ENCODE measurements around the gene EML4.
"Not testable (repeated sequence)": the region's sequence is repeated elsewhere in the genome, so short reads cannot be mapped to it uniquely, and the experiment has no call there.

The EML4 gene

DNA sequence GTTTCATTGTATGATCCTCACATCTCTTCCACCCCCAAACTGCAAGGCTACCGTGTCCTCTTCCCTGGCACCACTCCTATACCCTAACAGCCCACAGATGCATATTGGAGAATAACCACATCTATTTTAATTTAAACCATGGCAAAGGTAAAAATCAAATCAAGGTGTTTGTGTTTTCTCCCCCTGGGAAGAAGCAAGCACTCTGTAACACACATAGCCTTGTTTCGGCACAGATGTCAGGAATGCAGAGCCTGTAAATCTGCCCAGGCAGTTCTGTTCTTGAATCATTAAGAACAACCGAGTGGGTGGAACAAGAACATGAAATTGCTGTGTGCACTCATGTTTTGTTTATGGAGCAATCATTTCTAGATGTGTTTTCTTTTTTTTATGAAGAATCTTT is 198.7 kb downstream of the EML4 start:
- Mint-ChIP-seq H3K4me1 (ENCODE audit: low read depth) (no peaks in the 10 kb centered on the region), H3K9me3 (no peaks in the 10 kb centered on the region), H3K27ac (no peak overlapping the region), H3K4me3 (no peak overlapping the region), H3K27me3 (no peaks in the 10 kb centered on the region), H3K36me3 (ENCODE audit: low read depth) (no peaks in the 10 kb centered on the region)

DNA sequence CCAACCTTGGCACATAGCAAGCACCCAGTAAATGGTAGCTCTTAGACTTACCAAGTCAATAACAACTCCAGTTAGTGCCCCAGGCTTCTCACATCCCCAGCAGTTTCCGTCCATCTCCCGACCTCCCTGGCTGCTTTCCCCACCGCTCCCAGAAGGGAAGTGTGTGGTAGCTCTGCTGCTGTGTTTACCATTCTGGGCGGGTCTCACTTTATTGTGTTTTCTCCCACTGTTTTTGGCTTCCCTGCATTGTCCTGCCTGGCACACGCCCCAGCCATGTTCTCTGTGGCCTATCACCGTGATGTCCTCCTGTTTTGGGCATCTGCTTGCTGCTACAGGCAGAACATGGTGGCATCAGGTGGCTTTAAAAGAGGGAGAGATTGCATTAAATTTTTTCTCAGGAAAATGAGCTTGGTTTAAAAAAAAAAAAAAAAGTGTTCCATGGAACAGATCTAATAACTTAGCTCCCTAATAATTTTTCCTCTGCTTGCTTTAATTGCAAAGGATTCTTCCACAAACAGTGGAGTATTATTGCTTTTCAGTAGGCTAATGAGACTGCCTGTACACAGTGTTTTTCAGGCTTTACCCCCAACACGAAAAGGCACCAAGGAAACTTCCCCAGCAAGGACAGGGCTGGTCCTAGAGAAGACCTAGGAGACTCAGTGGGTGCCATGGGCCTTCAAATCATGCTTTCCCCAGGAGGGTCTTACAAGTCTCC is 199.8 kb downstream of the EML4 start:
- no peak overlapping the region for H3K27ac Mint-ChIP-seq
- no peaks in the 10 kb centered on the region for H3K27me3 Mint-ChIP-seq
- no peaks in the 10 kb centered on the region for H3K36me3 Mint-ChIP-seq (ENCODE audit: low read depth)
- H3K9me3 Mint-ChIP-seq, result no peaks in the 10 kb centered on the region
- no peak overlapping the region for H3K4me3 Mint-ChIP-seq
- H3K4me1 Mint-ChIP-seq (ENCODE audit: low read depth), result no peaks in the 10 kb centered on the region

DNA sequence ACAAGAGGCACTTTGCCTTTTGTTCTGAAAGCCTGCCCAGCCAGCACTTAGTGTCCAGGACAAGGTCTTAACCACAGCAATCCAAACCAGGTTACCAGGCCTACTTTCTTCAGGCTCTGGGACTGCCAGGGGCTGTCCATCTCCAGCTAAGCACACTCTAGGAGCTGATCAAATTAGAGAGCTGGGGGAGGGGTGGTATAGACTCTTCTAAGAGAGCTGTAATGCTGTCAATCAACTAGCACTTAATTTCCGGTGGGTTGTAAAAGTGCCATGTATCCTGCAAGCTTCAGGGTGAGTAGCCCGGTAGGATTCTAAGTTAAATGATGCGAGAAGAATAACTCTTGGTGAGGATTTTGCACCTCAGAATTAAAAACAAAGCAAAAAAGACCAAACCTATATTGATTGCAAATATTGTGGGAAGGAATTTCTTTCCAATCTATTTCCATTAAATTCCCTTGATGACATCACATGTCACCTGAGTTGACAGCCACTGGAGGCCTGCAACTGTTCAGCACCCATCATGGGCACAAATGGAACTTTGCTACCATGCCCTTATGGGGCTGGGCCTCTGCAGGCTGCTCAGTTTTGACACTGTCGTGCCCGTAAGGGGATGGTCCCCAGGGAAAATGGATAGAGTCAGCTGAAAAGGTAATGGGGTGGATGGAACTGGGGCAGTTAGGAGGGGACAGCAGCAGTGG is 200.5 kb downstream of the EML4 start:
- no peaks in the 10 kb centered on the region for H3K27me3 Mint-ChIP-seq
- H3K36me3 Mint-ChIP-seq (ENCODE audit: low read depth), result no peaks in the 10 kb centered on the region
- no peak overlapping the region for H3K4me3 Mint-ChIP-seq
- H3K27ac Mint-ChIP-seq, result no peak overlapping the region
- no peaks in the 10 kb centered on the region for H3K4me1 Mint-ChIP-seq (ENCODE audit: low read depth)
- no peaks in the 10 kb centered on the region for H3K9me3 Mint-ChIP-seq

DNA sequence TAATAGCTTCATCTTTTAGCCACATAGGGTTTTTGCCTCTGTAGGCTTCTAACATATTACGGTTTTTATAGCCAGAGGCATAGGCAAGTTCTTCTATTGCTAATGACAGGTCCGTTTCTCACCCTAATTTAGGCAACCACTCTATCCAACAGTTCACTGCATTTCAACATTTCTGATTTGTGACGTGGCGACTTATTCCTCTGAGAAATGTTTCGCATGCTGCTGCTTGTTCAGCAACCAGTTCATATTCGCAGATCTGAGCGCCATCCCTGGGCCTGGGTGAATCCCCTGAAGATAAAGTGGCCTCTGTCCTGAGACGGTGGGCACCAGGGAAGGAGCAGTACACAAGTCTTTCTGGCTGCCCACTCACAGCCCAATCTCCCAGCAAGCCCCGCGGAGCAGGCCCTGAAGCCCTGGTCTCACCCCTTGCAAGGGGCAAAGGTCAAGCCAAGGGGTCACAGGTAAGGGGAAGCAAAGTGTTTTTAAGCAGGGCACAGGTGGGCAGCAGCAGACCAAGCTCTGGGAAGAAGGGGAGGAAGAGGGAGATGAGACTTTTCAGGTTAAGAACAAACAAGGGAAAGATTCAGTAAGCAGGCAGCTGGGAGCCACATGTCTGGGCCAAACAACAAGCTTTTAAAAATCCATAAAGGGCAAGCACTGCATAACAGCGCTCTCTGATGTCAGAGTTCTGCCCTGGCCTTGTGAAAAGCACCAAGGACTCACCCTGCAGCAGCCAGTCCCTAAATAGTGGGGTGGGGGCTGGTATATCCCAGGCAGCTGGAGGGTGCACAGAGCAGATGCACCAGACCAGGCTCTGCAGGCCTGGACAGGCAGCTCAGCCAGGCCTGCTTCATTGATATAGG is 202.7 kb downstream of the EML4 start:
- H3K4me1 Mint-ChIP-seq (ENCODE audit: low read depth), result no peaks in the 10 kb centered on the region
- no peaks in the 10 kb centered on the region for H3K9me3 Mint-ChIP-seq
- no peaks in the 10 kb centered on the region for H3K36me3 Mint-ChIP-seq (ENCODE audit: low read depth)
- H3K27ac Mint-ChIP-seq, result no peak overlapping the region
- H3K4me3 Mint-ChIP-seq, result no peak overlapping the region
- no peaks in the 10 kb centered on the region for H3K27me3 Mint-ChIP-seq

DNA sequence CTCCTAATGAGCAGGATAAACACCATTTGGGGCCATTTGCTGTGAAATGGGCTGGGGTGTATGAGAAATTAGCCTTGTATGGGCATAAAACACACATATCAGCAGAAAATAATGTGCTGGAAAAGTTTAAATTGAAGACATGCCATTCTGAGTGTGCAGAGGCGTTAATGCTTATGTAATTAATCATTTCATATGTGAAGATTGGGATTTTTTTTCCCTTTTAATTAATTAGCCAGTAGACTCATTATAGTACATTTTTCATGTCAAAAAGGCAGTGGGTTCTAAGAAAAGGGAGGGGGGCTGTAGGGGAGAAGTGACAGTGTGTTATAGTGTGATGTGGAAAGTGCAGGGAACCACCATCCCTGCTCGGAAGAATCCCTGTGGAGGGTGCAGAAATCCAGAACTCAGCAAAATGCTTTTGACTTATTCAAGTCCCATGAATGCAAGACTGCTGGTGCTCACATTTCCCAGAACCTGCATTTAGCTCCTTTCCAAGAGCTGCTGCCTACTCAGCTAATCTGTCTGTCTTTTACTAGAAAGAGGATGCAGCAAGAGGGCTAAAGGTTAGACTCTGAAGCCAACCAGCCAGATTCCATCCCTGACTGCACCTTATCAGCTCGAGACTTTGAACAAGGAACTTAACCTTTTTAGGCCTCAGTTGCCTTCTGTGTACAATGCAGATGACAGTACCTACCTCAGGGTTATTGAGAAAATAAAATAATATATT is 203.5 kb downstream of the EML4 start:
- H3K36me3 Mint-ChIP-seq (ENCODE audit: low read depth), result no peaks in the 10 kb centered on the region
- H3K4me3 Mint-ChIP-seq, result no peak overlapping the region
- H3K27ac Mint-ChIP-seq, result no peak overlapping the region
- no peaks in the 10 kb centered on the region for H3K4me1 Mint-ChIP-seq (ENCODE audit: low read depth)
- no peaks in the 10 kb centered on the region for H3K27me3 Mint-ChIP-seq
- H3K9me3 Mint-ChIP-seq, result no peaks in the 10 kb centered on the region

DNA sequence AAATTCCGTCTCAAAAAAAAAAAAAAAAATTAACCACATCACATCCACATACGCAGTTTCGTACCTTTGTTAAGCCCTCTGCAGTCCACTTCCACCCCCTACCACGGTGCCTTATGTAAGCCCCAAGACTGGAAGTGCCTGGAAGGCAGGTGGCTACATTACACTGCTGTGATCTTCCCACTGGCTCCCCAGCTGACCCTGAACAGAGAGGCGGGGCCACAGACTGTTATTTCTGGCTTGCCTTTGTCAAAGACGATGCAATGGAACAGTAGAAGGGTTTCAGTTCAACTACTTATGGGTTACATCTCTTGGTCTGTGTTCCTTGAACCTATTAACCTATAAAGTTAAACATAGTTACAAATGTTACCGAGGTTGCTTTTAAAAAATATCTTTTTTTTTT is 207.6 kb downstream of the EML4 start:
- H3K9me3 Mint-ChIP-seq, result no peaks in the 10 kb centered on the region
- H3K27ac Mint-ChIP-seq, result no peak overlapping the region
- H3K36me3 Mint-ChIP-seq (ENCODE audit: low read depth), result no peaks in the 10 kb centered on the region
- no peaks in the 10 kb centered on the region for H3K4me1 Mint-ChIP-seq (ENCODE audit: low read depth)
- H3K4me3 Mint-ChIP-seq, result no peak overlapping the region
- H3K27me3 Mint-ChIP-seq, result no peaks in the 10 kb centered on the region

DNA sequence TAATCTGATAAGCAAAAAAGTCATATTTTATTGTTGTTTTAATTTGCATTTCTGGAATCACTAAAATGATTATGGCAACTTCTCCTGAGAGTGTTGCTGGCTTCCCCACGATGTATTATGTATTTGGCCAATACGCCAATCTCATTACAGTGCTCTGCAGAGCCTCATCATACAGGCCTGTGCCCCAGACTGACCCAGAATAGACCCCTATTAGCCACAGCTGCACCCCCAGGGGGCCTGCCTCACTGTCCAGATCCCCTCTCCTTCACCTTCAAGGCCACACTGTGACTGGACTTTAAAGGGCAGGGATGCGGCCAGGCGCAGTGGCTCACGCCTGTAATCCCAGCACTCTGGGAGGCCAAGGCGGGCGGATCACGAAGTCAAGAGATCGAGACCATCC is 209.3 kb downstream of the EML4 start:
- H3K27ac Mint-ChIP-seq, result no peak overlapping the region
- no peaks in the 10 kb centered on the region for H3K4me1 Mint-ChIP-seq (ENCODE audit: low read depth)
- H3K36me3 Mint-ChIP-seq (ENCODE audit: low read depth), result no peaks in the 10 kb centered on the region
- H3K27me3 Mint-ChIP-seq, result no peaks in the 10 kb centered on the region
- H3K4me3 Mint-ChIP-seq, result no peak overlapping the region
- no peaks in the 10 kb centered on the region for H3K9me3 Mint-ChIP-seq

DNA sequence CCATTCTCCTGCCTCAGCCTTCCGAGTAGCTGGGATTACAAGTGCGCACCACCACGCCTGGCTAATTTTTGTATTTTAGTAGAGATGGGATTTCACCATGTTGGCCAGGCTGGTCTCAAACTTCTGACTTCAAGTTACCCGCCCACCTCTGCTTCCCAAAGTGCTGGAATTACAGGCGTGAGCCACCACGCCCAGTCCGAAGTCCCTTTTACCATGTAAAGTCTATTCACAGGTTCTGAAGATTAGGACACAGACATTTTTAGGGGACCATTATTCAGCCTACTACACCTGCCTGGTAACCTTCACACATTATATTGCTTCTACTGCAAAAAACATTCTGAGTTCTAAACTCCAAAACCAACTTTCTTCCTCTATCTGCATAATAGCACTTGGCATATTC is 210.9 kb downstream of the EML4 start:
- H3K27me3 Mint-ChIP-seq; H3K9me3 Mint-ChIP-seq; H3K27ac Mint-ChIP-seq; H3K4me1 Mint-ChIP-seq (ENCODE audit: low read depth); H3K36me3 Mint-ChIP-seq (ENCODE audit: low read depth); H3K4me3 Mint-ChIP-seq: not testable (repeated sequence)

DNA sequence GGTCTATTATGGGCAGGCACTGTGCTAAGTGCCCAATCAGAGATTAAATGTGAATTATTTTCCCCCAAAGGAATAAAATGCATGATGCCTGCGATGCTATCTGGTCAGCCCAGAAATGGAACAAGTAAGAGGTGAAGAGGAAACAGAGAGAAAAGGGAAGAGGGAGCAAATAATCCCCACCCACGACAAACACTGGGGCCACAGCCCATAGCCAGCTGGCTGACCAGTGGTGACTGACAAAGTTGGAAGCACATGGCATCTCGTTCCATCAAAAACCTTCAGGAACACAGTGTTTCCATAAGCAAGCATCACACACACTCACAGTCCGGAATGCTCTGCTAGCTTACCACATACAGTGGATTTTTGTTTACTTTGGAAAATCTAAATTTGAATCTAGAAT is 213.0 kb downstream of the EML4 start:
- Mint-ChIP-seq H3K4me3 (no peak overlapping the region), H3K27me3 (no peaks in the 10 kb centered on the region), H3K4me1 (ENCODE audit: low read depth) (no peaks in the 10 kb centered on the region), H3K9me3 (no peaks in the 10 kb centered on the region), H3K27ac (no peak overlapping the region), H3K36me3 (ENCODE audit: low read depth) (no peaks in the 10 kb centered on the region)

All from stimulated activated naive CD8-positive, alpha-beta T cell treated with anti-CD3 and anti-CD28 coated beads, Interleukin-15, Interleukin-2, amounts not matched to agents 100 ng/mL and 50 ng/mL, for 24 hours (primary cell).